GM12878 (cell line): ENCODE results near the gene ENTPD3. TPM values are rescaled to one million over a fixed set of nuclear protein-coding genes. Genes with fewer than 3 reads are reported as not detected.

Source experiments
- ATAC-seq: fragments of 200-7000 bp; cut with Tn5 transposase; 3 replicates; pipeline ENCODE4 v1.9.1; 2020; ENCODE audit warnings: mild to moderate bottlenecking, moderate library complexity
- BruUV-seq: library from RNA; stranded (reverse); fragments of 400-500 nt; replicated peaks from 2 replicates; lab custom pipeline; 2021; lab: Mats Ljungman, UMichigan
- CTCF ChIA-PET: fragments of 300-600 bp; sonication (Branson Sonifier 250); formaldehyde crosslinking; extraction: SDS; loops from one replicate; lab custom pipeline; 2021; ENCODE audit warnings: inconsistent platforms; lab: Yijun Ruan, JAX
- POLR2A ChIA-PET: fragments of 350-600 bp; formaldehyde crosslinking; extraction: SDS; loops from one replicate; lab custom pipeline; 2021; ENCODE audit warnings: inconsistent platforms; lab: Charles Lee
- RAD21 ChIA-PET: fragments of 300-600 bp; sonication (Branson Sonifier 250); formaldehyde crosslinking; loops from one replicate; lab custom pipeline; 2023; ENCODE audit warnings: antibody characterized with exemption; ENCODE audit not compliant: unreplicated experiment; lab: Charles Lee
- SMC1A ChIA-PET: fragments of 300-600 bp; sonication (Branson Sonifier 250); formaldehyde crosslinking; loops from one replicate; lab custom pipeline; 2023; ENCODE audit not compliant: unreplicated experiment, uncharacterized antibody; lab: Charles Lee
- DNase-seq: peaks from one replicate; pipeline ENCODE4 v3.0.0-alpha.2; 2011; ENCODE audit warnings: low read depth, low spot score
- FAIRE-seq: peaks from 3 replicates; lab custom pipeline; 2011; peaks lifted over from hg19 to GRCh38; lab: Jason Lieb, UNC
- H2AFZ ChIP-seq: 2 replicates; pipeline ENCODE4 v1.6.0; 2011; ENCODE audit warnings: low read depth, low read length, control low read depth; ENCODE audit not compliant: control insufficient read depth
- H3K27ac ChIP-seq: 2 replicates; pipeline ENCODE4 v1.5.1; 2011; ENCODE audit warnings: control low read depth; ENCODE audit not compliant: control insufficient read depth, insufficient read depth
- H3K27me3 ChIP-seq, 2 experiments: replicated peaks in 1 of 2; 2 replicates each; pipeline versions ENCODE4 v1.6.0 to v1.6.1; 2011; ENCODE audit warnings: low read length in 1 of 2; ENCODE audit not compliant: control insufficient read depth in 2 of 2, insufficient read depth in 2 of 2
- H3K36me3 ChIP-seq, 2 experiments: 2 replicates each; pipeline ENCODE4 v1.5.1; 2011; ENCODE audit warnings: low read length in 1 of 2; ENCODE audit not compliant: control insufficient read depth in 2 of 2, insufficient read depth in 2 of 2
- H3K4me1 ChIP-seq: 2 replicates; pipeline ENCODE4 v1.6.1; 2011; ENCODE audit warnings: mild to moderate bottlenecking, low read length, moderate library complexity, mixed read lengths; ENCODE audit not compliant: control insufficient read depth, insufficient read depth
- H3K4me2 ChIP-seq: 2 replicates; pipeline ENCODE4 v1.6.0; 2011; ENCODE audit warnings: control low read depth; ENCODE audit not compliant: control insufficient read depth, insufficient read depth
- H3K4me3 ChIP-seq: fragments of 200-600 bp; sonication (generic); 2 replicates; pipeline ENCODE4 v1.5.1; 2016
- H3K79me2 ChIP-seq: 2 replicates; pipeline ENCODE4 v1.6.0; 2011; ENCODE audit warnings: low read length; ENCODE audit not compliant: control insufficient read depth, insufficient read depth
- H3K9ac ChIP-seq: 2 replicates; pipeline ENCODE4 v1.8.0; 2011; ENCODE audit warnings: low read length, control low read depth, mixed read lengths; ENCODE audit not compliant: control insufficient read depth, insufficient read depth
- H3K9me3 ChIP-seq: replicated peaks from 3 replicates; pipeline ENCODE4 v1.5.1; 2011; ENCODE audit warnings: mild to moderate bottlenecking, low read length; ENCODE audit not compliant: control insufficient read depth, insufficient read depth
- H4K20me1 ChIP-seq: 2 replicates; pipeline ENCODE4 v1.6.0; 2011; ENCODE audit not compliant: control insufficient read depth, insufficient read depth
- IKZF1 ChIP-seq: fragments of 450-650 bp; conservative IDR thresholded peaks from 2 replicates; pipeline ENCODE4 v1.6.1; 2017; ENCODE audit warnings: antibody characterized with exemption, mild to moderate bottlenecking
- NFXL1 ChIP-seq: fragments of 450-650 bp; IDR thresholded peaks from 2 replicates; pipeline ENCODE4 v1.6.1; 2017; ENCODE audit warnings: antibody characterized with exemption, mild to moderate bottlenecking, borderline replicate concordance
- RAD21 ChIP-seq: IDR thresholded peaks from 2 replicates; pipeline ENCODE4 v1.6.1; 2011; ENCODE audit warnings: mild to moderate bottlenecking, low read depth, low read length, moderate library complexity; ENCODE audit not compliant: insufficient read depth
- RB1 ChIP-seq: fragments of 450-650 bp; formaldehyde crosslinking; IDR thresholded peaks from 2 replicates; pipeline ENCODE4 v1.6.1; 2017; ENCODE audit warnings: mild to moderate bottlenecking, borderline replicate concordance
- TCF12 ChIP-seq: IDR thresholded peaks from 2 replicates; pipeline ENCODE4 v1.6.1; 2011; ENCODE audit warnings: low read depth, mild to moderate bottlenecking, low read length
- TCF7 ChIP-seq: IDR thresholded peaks from 2 replicates; pipeline ENCODE4 v1.6.1; 2014; ENCODE audit warnings: antibody characterized with exemption, borderline replicate concordance
- ZNF622 ChIP-seq: fragments of 450-650 bp; IDR thresholded peaks from 2 replicates; pipeline ENCODE4 v1.6.1; 2017; ENCODE audit warnings: mild to moderate bottlenecking, inconsistent platforms
- ZSCAN29 ChIP-seq: fragments of 450-650 bp; IDR thresholded peaks from 2 replicates; pipeline ENCODE4 v1.6.1; 2017; ENCODE audit warnings: mild to moderate bottlenecking, moderate library complexity
- WGBS: methylation state at CpG from one replicate; pipeline ENCODE4 v1.1.6; 2016; ENCODE audit warnings: low lambda C conversion rate; ENCODE audit not compliant: insufficient replicate concordance, insufficient coverage; ENCODE audit errors: missing lambda C conversion rate; 5-methylcytosine and 5-hydroxymethylcytosine counted together
- in situ Hi-C: fragments of 300-500 bp; cut with MboI; formaldehyde crosslinking; loops from 9 replicates; pipeline ENCODE4 v1.14.3; 2018; ENCODE audit warnings: mixed read lengths
- intact Hi-C: fragments of 100-400 bp; cut with micrococcal nuclease; formaldehyde crosslinking; loops from one replicate; pipeline ENCODE4 v1.14.2; 2022; ENCODE audit not compliant: unreplicated experiment
- polyA plus RNA-seq, 11 experiments: library from polyadenylated mRNA; depleted of rRNA in 4 of 11; unstranded in 6 of 11; stranded (reverse) in 5 of 11; fragments of >200 nt; fragmentation: Nextera tagmentation in 4 of 11; fragmentation: Illumina TruSeq in 1 of 11; extraction: Ambion mirVana in 4 of 11; extraction: Trizol in 1 of 11; gene quantifications; 1 replicate in 1 of 11; 2 replicates in 10 of 11; pipeline versions ENCODE4 v1.2.1 to v1.2.3, GENCODE V29; 2011 to 2016; ENCODE audit warnings: inconsistent platforms in 2 of 11, missing spikeins in 2 of 11, low read depth in 1 of 11
- total RNA-seq, 4 experiments: library from RNA; depleted of rRNA in 3 of 4; stranded (reverse); fragments of >200 nt in 3 of 4; fragmentation: Illumina TruSeq in 1 of 4; extraction: Trizol in 1 of 4; gene quantifications; 2 replicates each; pipeline versions ENCODE4 v1.2.1 to v1.2.3, GENCODE V29; 2013 to 2021
- TF ChIP-seq, protein P1 (sequence below): IDR thresholded peaks from 2 replicates; pipeline ENCODE4 v1.6.1; 2011; ENCODE audit warnings: mild to moderate bottlenecking, low read depth, low read length, moderate library complexity; ENCODE audit not compliant: insufficient replicate concordance
- TF ChIP-seq, protein P2 (sequence below): fragments of 450-650 bp; IDR thresholded peaks from 2 replicates; pipeline ENCODE4 v1.6.1; 2017; ENCODE audit warnings: mild to moderate bottlenecking, moderate library complexity
- TF ChIP-seq, protein P3 (sequence below): fragments of 450-650 bp; IDR thresholded peaks from 2 replicates; pipeline ENCODE4 v1.6.1; 2016; ENCODE audit warnings: mild to moderate bottlenecking
- TF ChIP-seq, protein P4 (sequence below): IDR thresholded peaks from 2 replicates; pipeline ENCODE4 v1.6.1; 2012; ENCODE audit warnings: mild to moderate bottlenecking, low read depth, low read length

The ENTPD3 gene
- total and polyA plus RNA-seq, 10 of the 15 experiments (the other 5 are each of a cell fraction or from before 2014, with no cell fraction given): 0.03 TPM; not detected in 9

DNA sequence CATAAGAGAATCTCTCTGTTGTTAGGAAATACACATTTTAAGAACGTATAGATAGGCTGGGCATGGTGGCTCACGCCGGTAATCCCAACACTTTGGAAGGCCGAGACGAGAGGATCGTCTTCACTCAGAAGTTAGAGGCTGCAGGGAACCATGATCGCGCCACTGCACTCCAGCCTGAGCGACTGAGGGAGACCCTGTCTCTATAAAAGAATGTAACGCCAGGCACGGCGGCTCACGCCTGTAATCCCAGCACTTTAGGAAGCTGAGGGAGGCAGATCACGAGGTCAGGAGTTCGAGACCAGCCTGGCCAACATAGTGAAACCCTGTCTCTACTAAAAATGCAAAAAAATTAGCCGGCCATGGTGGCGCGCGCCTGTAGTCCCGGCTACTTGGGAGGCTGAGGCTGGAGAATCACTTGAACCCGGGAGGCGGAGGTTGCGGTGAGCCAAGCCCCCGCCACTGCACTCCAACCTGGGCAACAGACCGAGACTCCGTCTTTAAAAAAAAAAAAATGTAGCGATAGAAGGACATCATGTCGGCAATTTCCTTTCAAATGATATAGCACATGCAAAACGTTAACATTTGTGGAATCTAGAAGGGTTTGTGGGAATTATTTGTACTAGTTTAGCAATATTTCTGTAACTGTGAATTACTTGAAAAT is 69.4 kb downstream of the ENTPD3 start:
- no peaks in the 10 kb centered on the region for H4K20me1 ChIP-seq
- TSS peak; percentile 98 for BruUV-seq
- H3K9ac ChIP-seq: peak overlapping the region; percentile 88
- H2AFZ ChIP-seq: peak overlapping the region; percentile 92
- peak overlapping the region; percentile 84 for H3K27ac ChIP-seq
- H3K4me2 ChIP-seq: peak overlapping the region; percentile 69
- FAIRE-seq (no peak), DNase-seq (no peak)
- no peaks in the 10 kb centered on the region for H3K9me3 ChIP-seq
- peaks cover 33% of the 10 kb centered on the region for H3K79me2 ChIP-seq
- ChIA-PET SMC1A (no interaction called here), RAD21 (interaction anchor here (0.6 to 1.3 kb wide), 3 partner anchors 21 to 683 kb away, joined by 3 to 4 read pairs (median 3); partner anchors contain the start of gene ZNF619), POLR2A (interaction anchor here (0.9 to 2.2 kb wide), 6 partner anchors 8 to 148 kb away, joined by 3 to 20 read pairs (median 4); partner anchors contain the start of genes ZNF619 and ZNF620)
- in situ Hi-C loops: no loop called here
- no peak for TF ChIP-seq RAD21
- no peak for TF ChIP-seq RB1
- no peak for TF ChIP-seq IKZF1
- no peak for TF ChIP-seq TCF12
- no peak for TF ChIP-seq ZNF622
- TF ChIP-seq, protein P1, sequence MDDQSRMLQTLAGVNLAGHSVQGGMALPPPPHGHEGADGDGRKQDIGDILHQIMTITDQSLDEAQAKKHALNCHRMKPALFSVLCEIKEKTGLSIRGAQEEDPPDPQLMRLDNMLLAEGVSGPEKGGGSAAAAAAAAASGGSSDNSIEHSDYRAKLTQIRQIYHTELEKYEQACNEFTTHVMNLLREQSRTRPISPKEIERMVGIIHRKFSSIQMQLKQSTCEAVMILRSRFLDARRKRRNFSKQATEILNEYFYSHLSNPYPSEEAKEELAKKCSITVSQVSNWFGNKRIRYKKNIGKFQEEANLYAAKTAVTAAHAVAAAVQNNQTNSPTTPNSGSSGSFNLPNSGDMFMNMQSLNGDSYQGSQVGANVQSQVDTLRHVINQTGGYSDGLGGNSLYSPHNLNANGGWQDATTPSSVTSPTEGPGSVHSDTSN: no peak
- 0 out of 2 replicates have a peak, but pooled peaks have one; percentile 25 for TF ChIP-seq TCF7
- TF ChIP-seq, protein P2, sequence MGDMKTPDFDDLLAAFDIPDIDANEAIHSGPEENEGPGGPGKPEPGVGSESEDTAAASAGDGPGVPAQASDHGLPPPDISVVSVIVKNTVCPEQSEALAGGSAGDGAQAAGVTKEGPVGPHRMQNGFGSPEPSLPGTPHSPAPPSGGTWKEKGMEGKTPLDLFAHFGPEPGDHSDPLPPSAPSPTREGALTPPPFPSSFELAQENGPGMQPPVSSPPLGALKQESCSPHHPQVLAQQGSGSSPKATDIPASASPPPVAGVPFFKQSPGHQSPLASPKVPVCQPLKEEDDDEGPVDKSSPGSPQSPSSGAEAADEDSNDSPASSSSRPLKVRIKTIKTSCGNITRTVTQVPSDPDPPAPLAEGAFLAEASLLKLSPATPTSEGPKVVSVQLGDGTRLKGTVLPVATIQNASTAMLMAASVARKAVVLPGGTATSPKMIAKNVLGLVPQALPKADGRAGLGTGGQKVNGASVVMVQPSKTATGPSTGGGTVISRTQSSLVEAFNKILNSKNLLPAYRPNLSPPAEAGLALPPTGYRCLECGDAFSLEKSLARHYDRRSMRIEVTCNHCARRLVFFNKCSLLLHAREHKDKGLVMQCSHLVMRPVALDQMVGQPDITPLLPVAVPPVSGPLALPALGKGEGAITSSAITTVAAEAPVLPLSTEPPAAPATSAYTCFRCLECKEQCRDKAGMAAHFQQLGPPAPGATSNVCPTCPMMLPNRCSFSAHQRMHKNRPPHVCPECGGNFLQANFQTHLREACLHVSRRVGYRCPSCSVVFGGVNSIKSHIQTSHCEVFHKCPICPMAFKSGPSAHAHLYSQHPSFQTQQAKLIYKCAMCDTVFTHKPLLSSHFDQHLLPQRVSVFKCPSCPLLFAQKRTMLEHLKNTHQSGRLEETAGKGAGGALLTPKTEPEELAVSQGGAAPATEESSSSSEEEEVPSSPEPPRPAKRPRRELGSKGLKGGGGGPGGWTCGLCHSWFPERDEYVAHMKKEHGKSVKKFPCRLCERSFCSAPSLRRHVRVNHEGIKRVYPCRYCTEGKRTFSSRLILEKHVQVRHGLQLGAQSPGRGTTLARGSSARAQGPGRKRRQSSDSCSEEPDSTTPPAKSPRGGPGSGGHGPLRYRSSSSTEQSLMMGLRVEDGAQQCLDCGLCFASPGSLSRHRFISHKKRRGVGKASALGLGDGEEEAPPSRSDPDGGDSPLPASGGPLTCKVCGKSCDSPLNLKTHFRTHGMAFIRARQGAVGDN: no peak
- TF ChIP-seq, protein P3, sequence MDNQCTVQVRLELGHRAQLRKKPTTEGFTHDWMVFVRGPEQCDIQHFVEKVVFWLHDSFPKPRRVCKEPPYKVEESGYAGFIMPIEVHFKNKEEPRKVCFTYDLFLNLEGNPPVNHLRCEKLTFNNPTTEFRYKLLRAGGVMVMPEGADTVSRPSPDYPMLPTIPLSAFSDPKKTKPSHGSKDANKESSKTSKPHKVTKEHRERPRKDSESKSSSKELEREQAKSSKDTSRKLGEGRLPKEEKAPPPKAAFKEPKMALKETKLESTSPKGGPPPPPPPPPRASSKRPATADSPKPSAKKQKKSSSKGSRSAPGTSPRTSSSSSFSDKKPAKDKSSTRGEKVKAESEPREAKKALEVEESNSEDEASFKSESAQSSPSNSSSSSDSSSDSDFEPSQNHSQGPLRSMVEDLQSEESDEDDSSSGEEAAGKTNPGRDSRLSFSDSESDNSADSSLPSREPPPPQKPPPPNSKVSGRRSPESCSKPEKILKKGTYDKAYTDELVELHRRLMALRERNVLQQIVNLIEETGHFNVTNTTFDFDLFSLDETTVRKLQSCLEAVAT: peak; percentile 81; the same call in 1 of the 2 replicates
- TF ChIP-seq NFXL1: no peak
- no peak for TF ChIP-seq ZSCAN29
- TF ChIP-seq, protein P4, sequence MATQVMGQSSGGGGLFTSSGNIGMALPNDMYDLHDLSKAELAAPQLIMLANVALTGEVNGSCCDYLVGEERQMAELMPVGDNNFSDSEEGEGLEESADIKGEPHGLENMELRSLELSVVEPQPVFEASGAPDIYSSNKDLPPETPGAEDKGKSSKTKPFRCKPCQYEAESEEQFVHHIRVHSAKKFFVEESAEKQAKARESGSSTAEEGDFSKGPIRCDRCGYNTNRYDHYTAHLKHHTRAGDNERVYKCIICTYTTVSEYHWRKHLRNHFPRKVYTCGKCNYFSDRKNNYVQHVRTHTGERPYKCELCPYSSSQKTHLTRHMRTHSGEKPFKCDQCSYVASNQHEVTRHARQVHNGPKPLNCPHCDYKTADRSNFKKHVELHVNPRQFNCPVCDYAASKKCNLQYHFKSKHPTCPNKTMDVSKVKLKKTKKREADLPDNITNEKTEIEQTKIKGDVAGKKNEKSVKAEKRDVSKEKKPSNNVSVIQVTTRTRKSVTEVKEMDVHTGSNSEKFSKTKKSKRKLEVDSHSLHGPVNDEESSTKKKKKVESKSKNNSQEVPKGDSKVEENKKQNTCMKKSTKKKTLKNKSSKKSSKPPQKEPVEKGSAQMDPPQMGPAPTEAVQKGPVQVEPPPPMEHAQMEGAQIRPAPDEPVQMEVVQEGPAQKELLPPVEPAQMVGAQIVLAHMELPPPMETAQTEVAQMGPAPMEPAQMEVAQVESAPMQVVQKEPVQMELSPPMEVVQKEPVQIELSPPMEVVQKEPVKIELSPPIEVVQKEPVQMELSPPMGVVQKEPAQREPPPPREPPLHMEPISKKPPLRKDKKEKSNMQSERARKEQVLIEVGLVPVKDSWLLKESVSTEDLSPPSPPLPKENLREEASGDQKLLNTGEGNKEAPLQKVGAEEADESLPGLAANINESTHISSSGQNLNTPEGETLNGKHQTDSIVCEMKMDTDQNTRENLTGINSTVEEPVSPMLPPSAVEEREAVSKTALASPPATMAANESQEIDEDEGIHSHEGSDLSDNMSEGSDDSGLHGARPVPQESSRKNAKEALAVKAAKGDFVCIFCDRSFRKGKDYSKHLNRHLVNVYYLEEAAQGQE: no peak
- TF ChIP-seq, all 136 proteins: peak for 2
- CTCF ChIA-PET: interaction anchor here (1.0 kb wide), 1 partner anchor 269 kb away, joined by 9 read pairs; no protein-coding TSS in a partner anchor
- Histone ChIP-seq H3K4me3 (peak overlapping the region; percentile 93), H3K27me3 (no peaks in the 10 kb centered on the region), H3K4me1 (peaks cover 5% of the 10 kb centered on the region), H3K36me3 (peaks cover 7 to 20% of the 10 kb centered on the region in 2 experiments)
- no peak for ATAC-seq
- intact Hi-C loops: loop anchor here (2.0 to 10.0 kb wide), 3 partner anchors 20 to 746 kb away; partner anchors contain the start of gene ZNF619
- WGBS: 60% methylated on average over 29 of the region's 29 CpGs
